GM18517 (cell line): ENCODE data around the gene TLR5.

Experiments used
- ATAC-seq: cut with Tn5 transposase; IDR thresholded peaks from one replicate; pipeline ENCODE4 v1.9.1; 2021; ENCODE audit warnings: mild to moderate bottlenecking, moderate library complexity; ENCODE audit not compliant: unreplicated experiment

Gene TLR5

DNA sequence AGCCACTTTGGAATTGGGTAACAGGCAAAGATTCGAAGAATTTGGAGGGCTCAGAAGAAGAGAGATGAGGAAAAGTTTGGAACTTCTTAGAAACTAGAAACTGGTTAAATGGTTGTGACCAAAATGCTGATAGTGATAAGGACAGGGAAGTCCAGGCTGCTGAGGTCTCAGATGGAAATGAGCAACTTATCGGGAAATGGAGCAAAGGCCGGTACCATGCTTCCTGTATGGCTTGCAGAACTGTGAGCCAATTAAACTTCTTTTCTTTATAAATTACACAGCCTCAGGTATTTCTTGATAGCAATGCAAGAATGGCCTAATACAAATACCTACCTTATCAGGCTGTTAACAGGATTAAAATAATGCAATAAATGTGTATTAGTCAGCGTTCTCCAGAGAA lies 9.4 kb upstream of the TLR5 start:
- no peak for ATAC-seq

DNA sequence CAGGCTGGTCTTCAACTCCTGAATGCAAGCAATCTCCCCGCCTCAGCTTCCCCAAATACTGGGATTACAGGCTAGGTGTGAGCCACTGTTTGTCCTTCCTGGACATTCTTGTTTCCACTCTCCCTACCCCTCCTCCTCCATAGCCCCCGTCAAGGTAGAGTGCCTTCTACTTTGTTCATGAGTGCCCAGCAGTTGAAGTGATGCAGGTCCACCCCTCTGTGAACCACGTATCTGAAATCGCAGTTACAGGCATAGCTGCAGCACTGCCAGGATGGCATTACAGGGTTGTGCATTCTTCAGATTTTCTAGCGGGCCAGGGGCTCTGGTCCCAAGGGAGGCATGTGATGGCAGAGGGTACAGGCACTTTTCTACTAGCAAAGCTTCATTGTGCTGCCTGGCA lies 7.4 kb upstream of the TLR5 start:
- no peak for ATAC-seq

DNA sequence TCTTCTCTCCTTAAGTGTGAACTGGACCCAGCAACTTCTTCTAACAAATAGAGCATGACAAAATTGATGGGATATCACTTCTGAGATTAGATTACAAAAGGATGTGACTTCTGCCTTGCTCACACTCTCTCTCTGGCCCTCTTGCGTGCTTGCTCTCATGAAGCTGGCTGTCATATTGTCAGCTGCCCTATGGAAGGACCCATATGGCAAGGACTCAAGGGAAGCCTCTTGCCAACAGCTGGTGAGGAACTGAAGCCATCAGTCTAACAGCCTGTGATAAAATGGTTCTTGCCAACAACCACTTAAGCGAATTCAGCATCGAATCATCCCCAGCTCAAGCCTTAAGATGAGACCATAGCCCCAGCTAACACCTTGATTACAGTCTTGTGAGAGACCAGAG lies 4.8 kb upstream of the TLR5 start:
- ATAC-seq = no peak

DNA sequence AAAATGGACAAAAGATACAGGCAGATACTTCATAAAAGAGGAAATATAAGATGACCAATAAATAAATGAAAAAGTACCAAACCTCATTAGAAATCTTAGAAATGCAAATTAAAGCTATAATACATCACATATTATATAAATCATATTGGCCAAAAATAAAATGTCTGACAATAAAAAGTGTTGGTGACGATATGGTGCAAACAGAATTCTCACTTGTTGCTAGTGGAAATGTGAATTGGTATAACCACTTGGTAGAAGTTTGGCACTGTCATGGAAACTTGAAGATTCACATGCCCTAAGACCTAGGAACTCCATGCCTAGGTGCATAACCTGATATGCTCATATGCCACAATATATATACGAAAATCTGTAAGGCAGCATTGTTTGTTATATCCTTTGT lies 4.4 kb upstream of the TLR5 start:
- no peak for ATAC-seq

DNA sequence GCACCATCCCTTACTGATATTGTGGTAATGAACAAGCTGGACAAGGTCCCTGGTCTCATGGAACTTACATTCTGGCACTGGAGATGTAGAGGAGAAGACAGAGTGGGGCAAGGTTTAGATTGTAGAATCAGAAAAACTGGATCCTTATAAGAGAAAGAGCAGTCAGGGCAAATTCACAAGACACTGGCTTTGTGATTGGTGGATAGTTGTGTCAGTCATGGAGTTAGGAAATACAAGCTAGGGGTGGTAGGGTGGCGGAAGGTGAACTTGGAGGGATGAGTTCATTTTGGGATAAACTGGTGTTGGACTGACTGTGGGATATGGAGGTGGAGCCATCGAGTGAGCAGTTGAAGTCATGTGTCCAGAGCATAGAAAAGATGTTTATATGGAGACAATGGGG lies 3.7 kb upstream of the TLR5 start:
- no peak for ATAC-seq

DNA sequence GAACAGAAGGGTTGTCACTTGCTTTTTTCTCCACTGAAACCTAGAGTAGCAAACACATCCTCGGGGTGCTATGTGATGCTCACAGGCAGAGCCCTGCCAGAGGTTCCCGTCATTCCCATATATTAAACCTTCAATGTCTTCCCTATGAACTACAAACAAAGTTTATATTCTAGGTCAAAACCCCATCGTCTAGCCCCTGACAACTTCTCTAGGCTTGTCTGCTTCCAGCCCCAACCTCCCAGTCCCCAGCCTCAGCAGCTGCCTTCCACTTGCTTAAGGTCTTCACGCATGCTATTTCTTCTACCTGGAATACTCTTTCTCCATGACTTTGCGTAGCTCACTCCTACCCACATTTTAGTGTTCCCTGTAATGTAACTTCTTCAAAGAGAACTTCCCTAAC lies 1.9 kb upstream of the TLR5 start:
- no peak for ATAC-seq

DNA sequence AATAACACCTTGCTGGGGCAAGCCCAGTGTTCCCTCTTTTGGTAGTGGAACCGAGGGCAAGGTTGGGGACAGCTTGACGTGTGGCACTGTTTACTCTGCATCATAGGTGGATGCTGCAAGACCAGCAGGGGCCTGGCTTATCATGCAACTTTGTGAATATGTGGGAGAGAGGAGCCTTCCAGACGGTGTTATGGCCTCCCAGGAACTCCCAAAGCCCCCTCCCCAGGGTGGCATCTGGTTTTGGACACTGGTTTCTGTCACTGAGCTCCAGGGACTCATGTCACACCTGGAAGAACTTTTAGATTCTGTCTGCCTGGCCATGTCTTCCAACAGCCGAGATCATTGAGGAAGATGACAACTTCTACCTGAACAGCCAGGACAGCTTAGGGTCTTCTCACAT lies 1.4 kb upstream of the TLR5 start:
- ATAC-seq = no peak

DNA sequence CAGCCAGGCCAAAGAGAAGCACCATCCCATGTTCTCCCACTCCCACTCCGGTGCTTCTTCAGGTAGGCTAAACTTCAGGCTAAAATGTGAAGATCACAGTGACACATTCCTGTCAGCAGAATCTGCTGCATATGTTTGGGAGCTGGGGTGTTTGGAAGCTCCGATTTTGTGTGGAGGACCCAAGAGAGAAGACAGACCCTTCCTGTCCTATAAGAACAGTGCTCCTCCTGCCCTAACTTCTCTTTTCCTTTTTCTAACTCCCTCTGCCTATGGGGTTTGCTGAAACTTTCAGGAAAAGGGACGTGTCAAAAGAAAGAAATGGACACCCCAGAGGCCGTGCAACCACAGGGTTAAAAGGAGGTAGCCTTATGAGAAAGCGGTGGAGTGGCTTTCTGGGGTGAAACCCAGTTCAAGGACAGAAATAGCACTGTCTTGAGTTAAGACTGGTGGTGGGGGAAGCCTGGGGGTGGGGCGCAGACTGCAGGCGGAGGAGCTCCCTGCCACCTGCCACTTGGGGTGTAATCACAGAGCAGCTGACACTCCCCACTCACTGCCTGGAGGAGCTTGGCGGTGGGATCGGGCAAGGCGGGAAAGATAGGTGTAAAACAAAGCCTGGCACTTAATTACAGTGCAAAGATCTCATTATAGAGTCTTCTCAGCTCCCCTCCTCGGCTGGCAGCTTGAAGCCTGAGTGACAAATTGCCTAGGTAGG lies 645 bp upstream of the TLR5 start:
- no peak for ATAC-seq

DNA sequence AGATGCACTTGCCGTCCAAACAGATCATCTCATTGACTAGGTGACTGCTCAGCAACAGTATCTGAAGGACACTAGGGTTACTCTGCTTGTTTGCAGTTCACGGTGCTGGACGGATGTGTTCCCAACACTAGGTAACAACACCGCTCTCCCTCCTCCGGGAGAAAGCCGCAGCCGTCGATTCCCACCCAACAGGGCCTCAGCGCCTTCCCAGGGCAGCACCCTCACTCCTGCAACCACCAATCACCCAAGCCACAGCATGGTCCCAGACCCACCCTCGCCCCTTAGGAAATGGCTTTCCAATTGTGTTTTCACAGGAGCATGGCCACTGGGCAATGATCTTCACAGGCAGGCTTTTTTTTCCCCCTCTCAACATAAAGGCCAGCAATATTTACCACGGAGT lies 779 bp downstream of the TLR5 start:
- ATAC-seq = no peak

DNA sequence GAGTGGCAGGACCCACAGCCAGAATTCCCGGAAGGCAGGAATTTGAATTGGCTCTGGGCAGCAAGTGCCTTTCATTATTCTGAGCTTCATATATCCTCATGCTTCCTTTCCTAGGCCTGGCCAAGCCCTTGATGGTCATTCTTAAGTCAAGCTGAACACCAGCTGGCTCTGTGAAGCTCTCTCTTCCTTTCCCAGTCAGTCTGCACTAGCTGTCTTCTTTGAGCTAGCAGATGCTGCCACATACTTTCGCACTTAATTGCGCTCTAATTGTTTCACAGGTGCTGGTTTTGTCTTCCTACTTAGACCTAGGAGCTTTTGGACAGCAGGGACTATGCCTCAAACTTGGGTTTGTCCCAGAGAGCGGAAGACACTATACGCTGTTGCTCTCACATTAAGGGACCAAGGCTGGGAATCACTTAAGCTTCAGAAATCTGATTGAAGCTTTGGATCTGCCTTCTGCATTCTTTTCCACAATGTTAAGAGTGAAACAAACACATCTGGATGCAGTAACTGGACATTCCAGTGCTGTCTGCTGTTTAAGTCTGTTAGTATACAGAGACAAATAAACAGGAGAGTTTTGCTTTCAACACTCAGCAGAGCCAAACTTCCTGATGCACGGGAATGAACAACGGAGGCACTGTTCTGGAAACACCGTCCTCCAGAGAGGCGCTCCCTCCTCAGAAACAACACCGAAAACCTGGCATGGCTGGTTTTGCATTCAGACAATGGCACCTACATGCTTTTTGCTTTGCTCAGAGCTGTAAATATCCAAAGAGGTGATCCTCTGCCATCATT lies 2.2 kb downstream of the TLR5 start:
- ATAC-seq = no peak

DNA sequence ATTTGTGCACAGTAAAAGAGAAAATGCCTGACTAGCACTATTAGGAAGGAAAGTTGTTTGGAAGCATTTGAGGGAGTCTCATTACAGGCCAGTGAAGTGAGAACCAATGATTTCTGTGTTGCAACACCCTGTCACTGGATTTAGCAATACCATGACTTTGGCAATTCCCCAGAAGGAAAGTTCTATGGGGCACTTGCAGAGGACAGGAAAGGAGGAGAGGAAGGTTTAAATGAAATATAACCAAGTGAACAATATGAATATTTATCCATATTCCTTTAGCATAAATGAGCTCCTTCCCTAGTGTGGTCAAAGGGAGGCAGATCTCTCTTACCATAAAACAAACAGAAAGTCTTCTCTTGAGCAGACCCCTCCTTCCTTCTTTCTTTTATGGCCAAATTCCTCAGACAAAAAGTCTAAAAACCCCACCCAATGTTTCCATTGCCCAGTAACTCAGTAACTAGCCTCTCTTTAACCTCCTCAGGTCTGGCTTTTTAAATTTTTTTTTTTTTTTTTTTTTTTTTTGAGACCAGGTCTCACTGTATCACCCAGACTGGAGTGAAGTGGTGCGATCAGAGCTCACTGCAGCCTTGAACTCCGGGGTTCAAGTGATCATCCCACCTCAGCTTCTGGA lies 5.5 kb downstream of the TLR5 start:
- no peak for ATAC-seq

DNA sequence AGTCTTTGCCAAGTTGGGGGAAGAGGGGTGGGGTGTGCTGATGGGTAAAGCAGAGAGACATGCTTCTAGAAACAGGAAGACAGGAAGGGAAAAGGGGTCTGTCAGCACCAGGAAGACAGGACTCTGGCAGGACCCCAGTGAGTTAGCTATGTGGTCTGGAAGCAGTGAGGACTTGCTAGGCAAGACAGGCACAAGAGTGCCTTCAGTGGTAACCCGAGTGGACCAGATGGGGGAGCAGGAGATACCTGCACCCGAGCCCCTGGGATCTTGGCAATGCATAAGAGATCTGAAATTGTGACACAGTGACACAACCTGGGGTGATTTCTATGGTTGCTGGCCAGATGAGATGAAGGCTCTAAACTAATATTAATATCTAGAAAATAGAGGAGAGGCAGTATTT lies 7.0 kb downstream of the TLR5 start:
- ATAC-seq = no peak

DNA sequence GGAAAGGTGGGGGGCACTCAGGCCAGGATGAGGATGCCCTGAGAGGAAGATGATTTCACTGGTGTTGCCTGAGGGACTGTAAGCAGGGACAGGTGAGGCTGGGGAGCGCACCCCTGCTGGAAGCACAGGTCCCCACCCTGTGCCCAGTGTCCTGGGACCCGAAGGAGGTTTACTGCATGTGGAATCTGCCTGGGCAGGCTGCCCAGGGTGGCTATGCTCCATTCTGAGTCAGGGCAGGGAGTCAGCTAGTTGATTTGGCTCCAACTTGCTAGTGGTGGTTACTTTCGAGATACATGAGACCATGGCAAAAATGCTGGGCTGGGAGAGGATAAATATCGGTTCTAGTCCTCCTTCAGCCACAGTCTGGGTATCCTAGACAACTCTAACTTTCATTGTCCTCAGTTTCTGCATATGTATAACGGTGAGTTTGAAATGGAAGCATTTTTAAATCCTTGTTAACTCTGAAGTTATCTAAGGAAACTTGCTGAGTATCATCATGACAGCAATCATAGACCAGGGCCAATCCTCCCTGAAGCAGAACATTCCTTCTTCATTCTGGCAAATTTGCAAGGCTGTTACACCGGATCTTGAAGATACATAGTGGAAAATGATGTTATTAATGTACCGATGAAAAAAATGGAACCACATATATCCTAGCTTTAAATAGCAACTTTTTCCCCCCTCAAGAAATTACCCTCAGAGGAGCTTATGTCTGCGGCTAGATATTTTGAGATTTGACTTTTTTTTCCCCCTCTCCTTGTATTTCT lies 7.7 kb downstream of the TLR5 start:
- ATAC-seq = no peak

DNA sequence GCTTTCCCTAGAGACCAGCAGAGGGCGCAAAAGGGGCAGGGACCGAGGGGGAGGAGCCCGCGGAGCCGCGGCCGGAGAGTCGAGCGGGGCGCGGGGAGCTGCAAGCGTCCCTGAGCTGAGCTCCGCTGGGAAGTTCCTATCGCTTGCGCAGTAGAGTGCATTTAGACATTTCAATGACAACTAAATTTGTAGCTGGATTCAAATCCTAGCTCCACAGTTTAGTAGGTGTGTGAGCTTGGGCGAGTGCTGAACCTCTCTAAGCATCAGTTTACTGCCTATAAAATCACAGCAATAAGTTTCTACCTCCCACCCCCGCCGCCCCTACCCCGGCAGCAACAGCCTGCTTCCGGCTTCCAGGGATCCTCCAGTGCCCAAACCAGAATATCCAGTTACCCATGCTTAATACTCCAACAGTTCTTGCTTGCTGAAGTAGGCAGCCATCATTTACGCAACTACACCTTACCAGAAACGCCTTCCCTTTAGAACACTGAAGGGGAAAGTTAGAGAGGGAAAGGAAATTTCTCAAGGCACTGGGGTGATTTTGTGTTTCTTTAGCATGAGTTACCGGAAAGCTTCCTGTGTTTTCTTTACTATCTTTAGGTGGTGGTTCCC lies 9.1 kb downstream of the TLR5 start:
- peak; percentile 77 for ATAC-seq

DNA sequence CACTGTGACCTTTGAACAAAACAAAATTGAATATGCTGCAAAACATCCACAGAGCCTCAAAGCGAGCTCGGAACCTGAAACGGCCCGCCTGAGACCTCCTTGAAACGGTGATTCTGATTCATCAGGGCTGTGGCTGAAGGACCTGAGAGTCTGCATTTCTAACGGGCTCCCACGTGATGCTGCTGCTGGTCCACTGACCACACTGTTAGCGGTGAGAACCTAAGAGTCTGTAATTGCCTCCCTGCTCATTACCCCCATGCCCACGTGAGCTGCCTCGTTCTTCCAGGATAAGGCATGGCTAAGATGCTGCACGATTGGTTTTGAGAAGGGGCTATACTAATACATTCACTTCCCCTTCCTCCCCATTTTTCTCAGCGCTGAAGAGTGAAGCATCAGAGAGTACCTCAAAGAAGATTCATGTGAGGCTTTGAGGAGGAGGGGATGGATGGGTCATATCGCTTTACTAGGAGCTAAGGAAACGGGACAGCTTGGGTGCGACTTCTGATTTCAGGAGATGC lies 9.7 kb downstream of the TLR5 start:
- ATAC-seq = peak; percentile 12

DNA sequence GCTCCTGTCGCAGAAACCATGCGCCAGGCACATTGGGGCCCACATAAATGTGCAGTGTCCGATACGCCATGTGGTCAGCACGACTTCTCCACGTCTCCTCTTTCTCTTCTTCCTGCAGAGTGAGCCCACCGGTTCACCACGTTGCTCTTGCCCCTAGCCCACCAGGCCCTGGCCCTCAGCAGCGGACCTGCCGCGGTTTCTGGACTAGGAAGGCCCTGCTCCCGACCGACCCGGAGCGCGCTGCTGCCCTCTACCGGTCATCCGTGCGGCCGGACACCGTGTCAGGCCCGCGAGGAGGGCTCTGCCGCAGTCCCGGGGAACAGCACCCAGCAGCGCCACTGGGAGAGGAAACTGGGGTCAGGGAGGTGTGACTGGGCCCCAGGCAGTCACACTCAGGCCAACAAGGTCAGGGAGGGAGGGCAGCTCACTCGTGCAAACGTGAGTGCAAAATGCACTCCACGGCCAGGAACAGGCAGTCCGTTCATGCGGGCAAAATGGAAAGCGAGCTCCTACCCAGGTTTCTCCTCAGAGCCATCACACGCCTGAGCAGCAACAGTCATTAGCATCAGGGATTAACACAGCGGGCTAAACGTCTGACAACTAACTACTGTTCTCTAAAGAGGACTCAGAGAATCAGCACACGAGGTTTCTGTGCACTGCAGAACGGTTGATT lies 13.7 kb downstream of the TLR5 start:
- ATAC-seq = no peak

DNA sequence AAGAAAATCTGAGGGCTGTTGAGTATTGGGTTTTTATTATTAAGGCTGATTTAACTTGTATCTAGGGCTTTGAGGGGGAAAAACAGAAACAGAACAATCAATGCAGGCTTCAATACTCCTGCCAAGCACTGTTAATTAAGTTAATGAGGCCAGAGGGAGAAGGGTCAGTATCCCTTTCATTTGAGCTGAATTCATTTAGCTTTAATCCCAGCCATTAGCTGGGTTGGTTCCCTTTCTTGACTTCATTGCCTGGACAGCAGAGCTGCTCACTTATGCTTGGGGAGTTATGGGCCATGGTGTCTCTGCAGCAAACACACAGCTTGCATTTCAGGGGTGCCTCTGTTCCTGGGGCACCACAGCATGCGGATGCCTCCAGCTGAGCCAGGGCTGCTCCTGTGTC lies 16.3 kb downstream of the TLR5 start:
- ATAC-seq = no peak

DNA sequence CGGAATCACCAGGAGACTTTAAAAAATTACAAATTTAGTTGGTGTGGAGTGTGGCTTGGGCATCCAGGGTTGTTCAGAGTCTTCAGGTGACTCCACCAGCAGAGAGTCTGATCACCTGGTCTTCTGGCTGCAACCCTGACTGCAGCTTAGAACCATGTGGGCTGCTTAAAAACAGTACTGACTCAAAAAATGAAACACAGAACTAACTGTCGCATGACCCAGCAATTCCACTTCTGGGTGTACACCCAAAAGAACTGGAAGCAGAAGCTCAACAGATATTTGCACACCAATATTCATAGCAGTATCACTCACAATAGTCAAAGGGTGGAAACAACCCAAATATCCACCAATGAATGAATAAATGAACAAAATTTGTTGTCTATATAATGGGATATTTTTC lies 17.3 kb downstream of the TLR5 start:
- no peak for ATAC-seq

DNA sequence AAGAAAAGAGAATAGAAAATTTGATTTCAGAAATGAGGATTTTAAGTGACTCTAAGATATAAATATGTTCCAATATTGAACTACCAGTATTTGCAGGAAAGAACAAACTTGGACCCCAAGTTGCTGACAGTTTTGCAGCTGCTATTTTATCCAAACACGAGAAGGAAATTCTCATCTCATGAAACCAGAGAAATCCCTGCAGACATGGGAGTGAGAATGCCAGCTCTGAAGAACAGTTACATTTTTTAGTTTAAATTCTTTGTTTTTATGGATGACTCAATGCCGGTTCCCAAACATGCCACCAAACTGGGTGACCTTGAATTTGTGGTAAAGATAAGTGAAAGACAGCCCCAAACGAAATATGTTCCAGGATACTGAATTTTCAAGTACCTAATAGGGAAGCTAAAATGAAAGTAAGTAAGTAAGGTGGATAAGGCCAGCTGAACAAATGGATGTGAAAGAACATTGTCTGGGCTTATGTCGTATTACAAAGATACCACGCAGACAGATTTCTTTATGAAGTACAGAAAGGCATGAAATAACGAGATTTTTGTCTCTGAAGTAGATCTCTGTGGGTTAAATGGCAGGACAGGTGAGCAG lies 19.9 kb downstream of the TLR5 start:
- ATAC-seq = no peak

DNA sequence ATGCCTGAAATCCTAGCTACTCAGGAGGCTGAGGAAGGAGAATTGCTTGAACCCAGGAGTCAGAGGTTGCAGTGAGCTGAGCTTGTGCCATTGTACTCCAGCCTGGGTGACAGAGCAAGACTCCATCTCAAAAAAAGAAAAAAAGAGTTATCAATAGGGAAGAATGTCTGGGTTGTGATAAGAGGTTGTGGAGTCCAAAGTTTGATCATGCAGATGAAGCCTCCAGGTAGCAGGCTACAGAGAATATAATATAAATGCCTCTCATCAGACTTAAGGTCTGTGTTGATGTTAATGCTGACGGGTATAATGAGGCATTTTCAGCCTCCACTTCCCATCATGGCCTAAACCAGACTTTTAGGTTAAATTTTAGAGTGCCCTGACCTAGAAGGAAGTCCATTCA lies 24.6 kb downstream of the TLR5 start:
- ATAC-seq = no peak
